SK-N-SH (cell line): ENCODE measurements around the gene PPIF. TPM values are rescaled to one million over a fixed set of nuclear protein-coding genes. Genes with fewer than 3 reads are reported as not detected.
A peak's percentile ranks its signal among the peaks of the same experiment; 100 is the strongest.

Source experiments
- CTCF ChIA-PET: fragments of 300-600, 350-600 bp; formaldehyde crosslinking; extraction: SDS; loops from one replicate; lab custom pipeline; 2021; lab: Yijun Ruan, JAX
- POLR2A ChIA-PET: fragments of 350-600 bp; sonication (Branson Sonifier 250); formaldehyde crosslinking; extraction: SDS; loops from one replicate; lab custom pipeline; 2020; ENCODE audit warnings: antibody characterized with exemption, inconsistent platforms; lab: Yijun Ruan, JAX
- DNase-seq: peaks from one replicate; pipeline ENCODE4 v3.0.0; 2012
- H2AFZ ChIP-seq: fragments of 200-600 bp; sonication (generic); 2 replicates; pipeline ENCODE4 v1.8.1; 2016; ENCODE audit warnings: antibody characterized with exemption, mild to moderate bottlenecking, low read depth
- H3F3A ChIP-seq: fragments of 200-600 bp; sonication (generic); replicated peaks from 2 replicates; pipeline ENCODE3; 2016; ENCODE audit warnings: antibody characterized with exemption, mild to moderate bottlenecking; ENCODE audit not compliant: insufficient read depth
- H3K27ac ChIP-seq, 2 experiments: fragments of 200-500 bp in 1 of 2; fragments of 200-600 bp in 1 of 2; sonication (Bioruptor generic) in 1 of 2; sonication (generic), shearing (Covaris generic) in 1 of 2; 2 replicates each; pipeline versions ENCODE4 v1.5.1 to v1.6.1; 2014 to 2016; ENCODE audit warnings: low read depth in 2 of 2, inconsistent platforms in 1 of 2, low read length in 1 of 2, mild to moderate bottlenecking in 1 of 2, mixed read lengths in 1 of 2
- H3K27me3 ChIP-seq: fragments of 200-600 bp; sonication (generic), shearing (Covaris generic); 2 replicates; pipeline ENCODE4 v1.6.1; 2016; ENCODE audit warnings: mixed run types; ENCODE audit not compliant: insufficient read depth
- H3K36me3 ChIP-seq, 2 experiments: fragments of 200-500 bp in 1 of 2; fragments of 200-600 bp in 1 of 2; sonication (Bioruptor generic) in 1 of 2; sonication (generic) in 1 of 2; replicated peaks in 1 of 2; 2 replicates each; pipeline versions ENCODE3 to v1.5.1; 2014 to 2016; ENCODE audit warnings: low read length in 1 of 2, mild to moderate bottlenecking in 1 of 2; ENCODE audit not compliant: insufficient read depth in 2 of 2, control insufficient read depth in 1 of 2
- H3K4me1 ChIP-seq, 2 experiments: fragments of 200-500 bp in 1 of 2; fragments of 200-600 bp in 1 of 2; sonication (Bioruptor generic) in 1 of 2; sonication (generic), shearing (Covaris generic) in 1 of 2; 2 replicates each; pipeline versions ENCODE4 v1.5.1 to v1.6.1; 2014 to 2016; ENCODE audit warnings: low read depth in 1 of 2, low read length in 1 of 2, mixed run types in 1 of 2; ENCODE audit not compliant: insufficient read depth in 2 of 2, control insufficient read depth in 1 of 2
- H3K4me2 ChIP-seq: fragments of 200-600 bp; sonication (generic), shearing (Covaris generic); 2 replicates; pipeline ENCODE4 v1.6.1; 2017; ENCODE audit warnings: mixed run types
- H3K4me3 ChIP-seq, 2 experiments: fragments of 200-500 bp in 1 of 2; fragments of 200-600 bp in 1 of 2; sonication (Bioruptor generic) in 1 of 2; sonication (generic), shearing (Covaris generic) in 1 of 2; 2 replicates each; pipeline versions ENCODE4 v1.5.1 to v1.8.1; 2014 to 2016; ENCODE audit warnings: low read depth in 2 of 2, inconsistent platforms in 1 of 2, low read length in 1 of 2, mild to moderate bottlenecking in 1 of 2, mixed read lengths in 1 of 2, moderate library complexity in 1 of 2
- H3K79me2 ChIP-seq: fragments of 200-600 bp; sonication (generic); 2 replicates; pipeline ENCODE4 v1.8.1; 2017; ENCODE audit warnings: mild to moderate bottlenecking; ENCODE audit not compliant: insufficient read depth
- H3K9ac ChIP-seq: fragments of 200-600 bp; sonication (generic); 2 replicates; pipeline ENCODE4 v1.6.1; 2017; ENCODE audit warnings: mixed run types
- H3K9me2 ChIP-seq: fragments of 200-600 bp; sonication (generic); 2 replicates; pipeline ENCODE4 v1.6.1; 2017; ENCODE audit warnings: mixed run types
- H3K9me3 ChIP-seq: fragments of 200-600 bp; sonication (generic); 2 replicates; pipeline ENCODE4 v1.6.1; 2017; ENCODE audit warnings: mixed run types, mild to moderate bottlenecking, moderate library complexity
- H4K20me1 ChIP-seq: fragments of 200-600 bp; sonication (generic); 2 replicates; pipeline ENCODE4 v1.6.1; 2017; ENCODE audit warnings: mild to moderate bottlenecking, mixed run types; ENCODE audit not compliant: insufficient read depth
- CHD2 ChIP-seq: fragments of 150-350 bp; IDR thresholded peaks from 2 replicates; pipeline ENCODE4 v1.6.1; 2018; ENCODE audit warnings: low read length; ENCODE audit not compliant: partially characterized antibody
- EP300 ChIP-seq, 2 experiments: IDR thresholded peaks; 2 replicates each; pipeline versions ENCODE4 v1.4.0 to v1.6.1; 2012; ENCODE audit warnings: borderline replicate concordance in 1 of 2, low read depth in 1 of 2, low read length in 1 of 2
- GABPA ChIP-seq: IDR thresholded peaks from 2 replicates; pipeline ENCODE4 v1.4.0; 2012; ENCODE audit warnings: low read depth, mild to moderate bottlenecking
- GATA2 ChIP-seq: sonication (generic); formaldehyde crosslinking; IDR thresholded peaks from 2 replicates; pipeline ENCODE4 v1.5.0; 2020; ENCODE audit warnings: mild to moderate bottlenecking, missing genetic modification reagents
- MEF2A ChIP-seq: IDR thresholded peaks from 2 replicates; pipeline ENCODE4 v1.4.0; 2012; ENCODE audit warnings: low read depth, borderline replicate concordance
- MXI1 ChIP-seq: IDR thresholded peaks from 2 replicates; pipeline ENCODE4 v1.6.1; 2012; ENCODE audit warnings: mild to moderate bottlenecking, low read depth, low read length, improper control_type of control experiment
- NFIC ChIP-seq: IDR thresholded peaks from 2 replicates; pipeline ENCODE4 v1.4.0; 2012; ENCODE audit warnings: borderline replicate concordance
- PBX3 ChIP-seq: IDR thresholded peaks from 2 replicates; pipeline ENCODE4; 2012
- POLR2AphosphoS5 ChIP-seq: IDR thresholded peaks from 2 replicates; pipeline ENCODE4 v1.6.1; 2012; ENCODE audit warnings: low read depth, low read length
- RCOR1 ChIP-seq: fragments of 150-350 bp; IDR thresholded peaks from 2 replicates; pipeline ENCODE4 v1.6.1; 2017; ENCODE audit warnings: antibody characterized with exemption, low read length
- REST ChIP-seq: IDR thresholded peaks from 2 replicates; pipeline ENCODE4 v1.6.1; 2012; ENCODE audit warnings: mild to moderate bottlenecking, low read depth, low read length, moderate library complexity
- RFX5 ChIP-seq: IDR thresholded peaks from 2 replicates; pipeline ENCODE4 v1.6.1; 2012; ENCODE audit warnings: mild to moderate bottlenecking, improper control_type of control experiment, low read length
- SMC3 ChIP-seq: IDR thresholded peaks from 2 replicates; pipeline ENCODE4 v1.6.1; 2012; ENCODE audit warnings: low read depth, low read length, improper control_type of control experiment
- TAF1 ChIP-seq: IDR thresholded peaks from 2 replicates; pipeline ENCODE4 v1.6.1; 2012; ENCODE audit warnings: low read depth, mild to moderate bottlenecking, low read length, moderate library complexity, borderline replicate concordance
- TCF12 ChIP-seq: IDR thresholded peaks from 2 replicates; pipeline ENCODE4 v1.4.0; 2012
- USF2 ChIP-seq: fragments of 150-350 bp; IDR thresholded peaks from 2 replicates; pipeline ENCODE4 v1.6.1; 2017; ENCODE audit warnings: antibody characterized with exemption, low read length, low read depth, borderline replicate concordance
- YY1 ChIP-seq: IDR thresholded peaks from 2 replicates; pipeline ENCODE4 v1.4.0; 2012; ENCODE audit warnings: low read depth, mild to moderate bottlenecking
- WGBS: methylation state at CpG from one replicate; pipeline ENCODE4 v1.1.6; 2017; ENCODE audit warnings: low lambda C conversion rate; 5-methylcytosine and 5-hydroxymethylcytosine counted together
- polyA plus RNA-seq, 3 experiments: library from polyadenylated mRNA; depleted of rRNA; stranded (reverse); fragments of >200 nt; gene quantifications; 2 replicates each; pipeline ENCODE4 v1.2.3, GENCODE V29; 2012
- TF ChIP-seq, protein P1 (sequence below): IDR thresholded peaks from 2 replicates; pipeline ENCODE4 v1.4.0; 2012; ENCODE audit warnings: low read depth
- TF ChIP-seq, protein P2 (sequence below): fragments of 200-600 bp; sonication (generic); IDR thresholded peaks from 2 replicates; pipeline ENCODE4 v1.6.1; 2017; ENCODE audit warnings: antibody characterized with exemption, mild to moderate bottlenecking, moderate library complexity
- TF ChIP-seq, protein P3 (sequence below): IDR thresholded peaks from 2 replicates; pipeline ENCODE4 v1.4.0; 2012; ENCODE audit warnings: low read depth, borderline replicate concordance

PPIF gene
- polyA plus RNA-seq, 1 of the 3 experiments (the other 2 are of a cell fraction): 85.9 TPM

- peaks cover 49% of the 10 kb centered on the region for H3F3A ChIP-seq
- peak overlapping the region; percentile 62 to 85 for H3K27ac ChIP-seq
- WGBS: 92% methylated on average over 10 of the region's 13 CpGs
- H3K4me3 ChIP-seq: no peak overlapping the region
- peak; percentile 45 for DNase-seq
- H3K4me2 ChIP-seq: peak overlapping the region; percentile 66
- POLR2A ChIA-PET: interaction anchor here (0.6 kb wide), 1 partner anchor 70 kb away, joined by 3 read pairs; no protein-coding TSS in a partner anchor
- CTCF ChIA-PET: interaction anchor here (0.7 to 2.2 kb wide), 4 partner anchors 22 to 28 kb away, joined by 3 to 7 read pairs (median 4); no protein-coding TSS in a partner anchor
- H3K79me2 ChIP-seq: no peaks in the 10 kb centered on the region
- peaks cover 5 to 34% of the 10 kb centered on the region in 2 experiments for H3K36me3 ChIP-seq
- no peaks in the 10 kb centered on the region for H3K9me2 ChIP-seq
- peaks cover 36 to 54% of the 10 kb centered on the region in 2 experiments; a peak in 3 of 4 replicates for H3K4me1 ChIP-seq
- H4K20me1 ChIP-seq: no peaks in the 10 kb centered on the region
- TF ChIP-seq TCF12: no peak
- no peak for TF ChIP-seq PBX3
- TF ChIP-seq SMC3: no peak
- no peak for TF ChIP-seq USF2
- TF ChIP-seq, protein P1, sequence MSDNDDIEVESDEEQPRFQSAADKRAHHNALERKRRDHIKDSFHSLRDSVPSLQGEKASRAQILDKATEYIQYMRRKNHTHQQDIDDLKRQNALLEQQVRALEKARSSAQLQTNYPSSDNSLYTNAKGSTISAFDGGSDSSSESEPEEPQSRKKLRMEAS: no peak
- no peak for TF ChIP-seq GABPA
- no peak for TF ChIP-seq NFIC
- no peak for TF ChIP-seq CHD2
- no peak for TF ChIP-seq GATA2 (CRISPR knock-in tag)
- TF ChIP-seq YY1: no peak
- no peak for TF ChIP-seq EP300 (IDR thresholded peaks at IDR 0.05; ENCODE audit: borderline replicate concordance in 1 of 2, low read depth in 1 of 2, low read length in 1 of 2)
- TF ChIP-seq TAF1: no peak
- TF ChIP-seq REST: no peak
- TF ChIP-seq MEF2A: no peak
- TF ChIP-seq MXI1: no peak
- no peak for TF ChIP-seq RFX5
- TF ChIP-seq POLR2AphosphoS5: no peak
- no peak for TF ChIP-seq RCOR1
- TF ChIP-seq, protein P2, sequence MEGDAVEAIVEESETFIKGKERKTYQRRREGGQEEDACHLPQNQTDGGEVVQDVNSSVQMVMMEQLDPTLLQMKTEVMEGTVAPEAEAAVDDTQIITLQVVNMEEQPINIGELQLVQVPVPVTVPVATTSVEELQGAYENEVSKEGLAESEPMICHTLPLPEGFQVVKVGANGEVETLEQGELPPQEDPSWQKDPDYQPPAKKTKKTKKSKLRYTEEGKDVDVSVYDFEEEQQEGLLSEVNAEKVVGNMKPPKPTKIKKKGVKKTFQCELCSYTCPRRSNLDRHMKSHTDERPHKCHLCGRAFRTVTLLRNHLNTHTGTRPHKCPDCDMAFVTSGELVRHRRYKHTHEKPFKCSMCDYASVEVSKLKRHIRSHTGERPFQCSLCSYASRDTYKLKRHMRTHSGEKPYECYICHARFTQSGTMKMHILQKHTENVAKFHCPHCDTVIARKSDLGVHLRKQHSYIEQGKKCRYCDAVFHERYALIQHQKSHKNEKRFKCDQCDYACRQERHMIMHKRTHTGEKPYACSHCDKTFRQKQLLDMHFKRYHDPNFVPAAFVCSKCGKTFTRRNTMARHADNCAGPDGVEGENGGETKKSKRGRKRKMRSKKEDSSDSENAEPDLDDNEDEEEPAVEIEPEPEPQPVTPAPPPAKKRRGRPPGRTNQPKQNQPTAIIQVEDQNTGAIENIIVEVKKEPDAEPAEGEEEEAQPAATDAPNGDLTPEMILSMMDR: no peak
- TF ChIP-seq, protein P3, sequence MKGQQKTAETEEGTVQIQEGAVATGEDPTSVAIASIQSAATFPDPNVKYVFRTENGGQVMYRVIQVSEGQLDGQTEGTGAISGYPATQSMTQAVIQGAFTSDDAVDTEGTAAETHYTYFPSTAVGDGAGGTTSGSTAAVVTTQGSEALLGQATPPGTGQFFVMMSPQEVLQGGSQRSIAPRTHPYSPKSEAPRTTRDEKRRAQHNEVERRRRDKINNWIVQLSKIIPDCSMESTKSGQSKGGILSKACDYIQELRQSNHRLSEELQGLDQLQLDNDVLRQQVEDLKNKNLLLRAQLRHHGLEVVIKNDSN: no peak
- H3K27me3 ChIP-seq: no peaks in the 10 kb centered on the region
- H3K9ac ChIP-seq: peak overlapping the region; percentile 30; the same call in 1 of the 2 replicates
- H3K9me3 ChIP-seq: no peaks in the 10 kb centered on the region
- H2AFZ ChIP-seq: no peak overlapping the region
These were observed 30.4 kb upstream of the PPIF start for GRCh38 chr10:79316671-79317431.
